ENCODE measurements around the gene DRGX. TPM values are rescaled to one million over a fixed set of nuclear protein-coding genes. Genes with fewer than 3 reads are reported as not detected.

The DRGX gene
- total and polyA plus RNA-seq, 2 experiments from 2014 or later = 0.09 TPM; not detected in 1

- H3K27ac ChIP-seq = no peak overlapping the region
- DNase-seq = no peak
- H4K20me1 ChIP-seq (ENCODE audit: insufficient read depth) = no peaks in the 10 kb centered on the region
- no peaks in the 10 kb centered on the region for H3K36me3 ChIP-seq (ENCODE audit: low read depth)
- WGBS, 2 experiments (ENCODE audit: low coverage in 1 of 2, low lambda C conversion rate in 2 of 2, missing lambda C conversion rate in 2 of 2) = 41 to 43% methylated on average over 5 to 6 of the region's 6 CpGs
- H3K27me3 ChIP-seq (replicated peaks; ENCODE audit: insufficient read depth) = peaks cover 14% of the 10 kb centered on the region; the same call in 1 of the 2 replicates
- no peaks in the 10 kb centered on the region for H3K4me1 ChIP-seq (ENCODE audit: insufficient read depth)
- TF ChIP-seq EZH2phosphoT487 (IDR thresholded peaks at IDR 0.05; ENCODE audit: insufficient read depth, low read depth) (no peak), EZH2 (IDR thresholded peaks at IDR 0.05; ENCODE audit: insufficient read depth, poor library complexity, severe bottlenecking) (no peak)
- H3K9me2 ChIP-seq (ENCODE audit: insufficient read depth) = no peaks in the 10 kb centered on the region
- no peak overlapping the region for H3K9ac ChIP-seq
- no peaks in the 10 kb centered on the region for H3K79me2 ChIP-seq (ENCODE audit: insufficient read depth)
- no peaks in the 10 kb centered on the region for H3K9me3 ChIP-seq (ENCODE audit: low read depth)
- H3K4me3 ChIP-seq = no peak overlapping the region
- in situ Hi-C loops (cut with MboI) = no loop called here
- H3K4me2 ChIP-seq (ENCODE audit: unreplicated experiment) = no peak overlapping the region
- H2AFZ ChIP-seq = no peak overlapping the region
- no peaks in the 10 kb centered on the region for H3F3A ChIP-seq (ENCODE audit: insufficient read depth)
These were observed 42.6 kb downstream of the DRGX start for GRCh38 chr10:49353026-49353894.

- Histone ChIP-seq H3K9me2 (ENCODE audit: insufficient read depth) (no peaks in the 10 kb centered on the region), H3K36me3 (ENCODE audit: low read depth) (no peaks in the 10 kb centered on the region), H3K27ac (no peak overlapping the region), H3K27me3 (replicated peaks; ENCODE audit: insufficient read depth) (peaks cover 14% of the 10 kb centered on the region; the same call in 1 of the 2 replicates), H2AFZ (no peak overlapping the region), H3K4me1 (ENCODE audit: insufficient read depth) (no peaks in the 10 kb centered on the region), H3K9me3 (ENCODE audit: low read depth) (no peaks in the 10 kb centered on the region), H3K9ac (no peak overlapping the region), H3K79me2 (ENCODE audit: insufficient read depth) (no peaks in the 10 kb centered on the region), H3F3A (ENCODE audit: insufficient read depth) (no peaks in the 10 kb centered on the region), H4K20me1 (ENCODE audit: insufficient read depth) (no peaks in the 10 kb centered on the region), H3K4me3 (no peak overlapping the region), H3K4me2 (ENCODE audit: unreplicated experiment) (no peak overlapping the region)
- WGBS, 2 experiments (ENCODE audit: low coverage in 1 of 2, low lambda C conversion rate in 2 of 2, missing lambda C conversion rate in 2 of 2) = 25 to 36% methylated on average over 2 of the region's 2 CpGs
- TF ChIP-seq EZH2 (IDR thresholded peaks at IDR 0.05; ENCODE audit: insufficient read depth, poor library complexity, severe bottlenecking) = no peak
- no peak for TF ChIP-seq EZH2phosphoT487 (IDR thresholded peaks at IDR 0.05; ENCODE audit: insufficient read depth, low read depth)
- no peak for DNase-seq
- in situ Hi-C loops (cut with MboI) = no loop called here
These were observed 43.6 kb downstream of the DRGX start for GRCh38 chr10:49352323-49352722.

GRCh38 chr10:49351669-49352068 is 44.2 kb downstream of the DRGX start:
- Histone ChIP-seq H3F3A (ENCODE audit: insufficient read depth) (no peaks in the 10 kb centered on the region), H3K4me2 (ENCODE audit: unreplicated experiment) (no peak overlapping the region), H2AFZ (no peak overlapping the region), H3K79me2 (ENCODE audit: insufficient read depth) (no peaks in the 10 kb centered on the region), H3K27ac (no peak overlapping the region), H3K9me3 (ENCODE audit: low read depth) (no peaks in the 10 kb centered on the region), H3K9ac (no peak overlapping the region), H4K20me1 (ENCODE audit: insufficient read depth) (no peaks in the 10 kb centered on the region), H3K27me3 (replicated peaks; ENCODE audit: insufficient read depth) (peaks cover 14% of the 10 kb centered on the region; the same call in 1 of the 2 replicates), H3K9me2 (ENCODE audit: insufficient read depth) (no peaks in the 10 kb centered on the region), H3K4me3 (no peak overlapping the region), H3K36me3 (ENCODE audit: low read depth) (no peaks in the 10 kb centered on the region), H3K4me1 (ENCODE audit: insufficient read depth) (no peaks in the 10 kb centered on the region)
- in situ Hi-C loops (cut with MboI) = no loop called here
- 37 to 46% methylated on average over 4 of the region's 4 CpGs for WGBS, 2 experiments (ENCODE audit: low coverage in 1 of 2, low lambda C conversion rate in 2 of 2, missing lambda C conversion rate in 2 of 2)
- no peak for DNase-seq
- TF ChIP-seq EZH2 (IDR thresholded peaks at IDR 0.05; ENCODE audit: insufficient read depth, poor library complexity, severe bottlenecking) (no peak), EZH2phosphoT487 (IDR thresholded peaks at IDR 0.05; ENCODE audit: insufficient read depth, low read depth) (no peak)

- Histone ChIP-seq H3K4me1 (ENCODE audit: insufficient read depth) (no peaks in the 10 kb centered on the region), H3K4me3 (no peak overlapping the region), H3K9me2 (ENCODE audit: insufficient read depth) (no peaks in the 10 kb centered on the region), H3K9me3 (ENCODE audit: low read depth) (no peaks in the 10 kb centered on the region), H3K79me2 (ENCODE audit: insufficient read depth) (no peaks in the 10 kb centered on the region), H2AFZ (no peak overlapping the region), H3K4me2 (ENCODE audit: unreplicated experiment) (no peak overlapping the region), H3K27ac (no peak overlapping the region), H3F3A (ENCODE audit: insufficient read depth) (no peaks in the 10 kb centered on the region), H3K36me3 (ENCODE audit: low read depth) (no peaks in the 10 kb centered on the region), H3K27me3 (replicated peaks; ENCODE audit: insufficient read depth) (peaks cover 14% of the 10 kb centered on the region; the same call in 1 of the 2 replicates), H3K9ac (no peak overlapping the region), H4K20me1 (ENCODE audit: insufficient read depth) (no peaks in the 10 kb centered on the region)
- no peak for TF ChIP-seq EZH2 (IDR thresholded peaks at IDR 0.05; ENCODE audit: insufficient read depth, poor library complexity, severe bottlenecking)
- no peak for TF ChIP-seq EZH2phosphoT487 (IDR thresholded peaks at IDR 0.05; ENCODE audit: insufficient read depth, low read depth)
- DNase-seq = no peak
- WGBS, 2 experiments (ENCODE audit: low coverage in 1 of 2, low lambda C conversion rate in 2 of 2, missing lambda C conversion rate in 2 of 2) = 50 to 62% methylated on average over 4 of the region's 4 CpGs
- in situ Hi-C loops (cut with MboI) = no loop called here
These were observed 44.9 kb downstream of the DRGX start for GRCh38 chr10:49350846-49351532.

Data from GM23248 (cell line).